GM08714 (cell line): ENCODE measurements around the gene LAMB2.

Source experiments
- H3K4me3 ChIP-seq: fragments of 200-500 bp; sonication (Bioruptor generic); 2 replicates; pipeline ENCODE4 v1.5.1; 2014; ENCODE audit warnings: mild to moderate bottlenecking, low read length, inconsistent platforms
- ZNF274 ChIP-seq: IDR thresholded peaks from 2 replicates; pipeline ENCODE4 v1.6.1; 2012; ENCODE audit warnings: mild to moderate bottlenecking, low read depth, low read length

The LAMB2 gene

GRCh38 chr3:49092938-49093852 lies 39.7 kb downstream of the LAMB2 start:
- peak overlapping the region; percentile 77 for H3K4me3 ChIP-seq
- TF ChIP-seq ZNF274 = no peak

GRCh38 chr3:49081429-49081828 lies 51.4 kb downstream of the LAMB2 start:
- TF ChIP-seq ZNF274 = no peak
- no peak overlapping the region for H3K4me3 ChIP-seq

- TF ChIP-seq ZNF274 = no peak
- H3K4me3 ChIP-seq = no peak overlapping the region
Measured at GRCh38 chr3:49079270-49079669, 53.6 kb downstream of the LAMB2 start.

GRCh38 chr3:49076646-49077045 lies 56.2 kb downstream of the LAMB2 start:
- TF ChIP-seq ZNF274 = no peak
- H3K4me3 ChIP-seq = no peak overlapping the region

- no peak overlapping the region for H3K4me3 ChIP-seq
- TF ChIP-seq ZNF274 = no peak
Measured at GRCh38 chr3:49076116-49076515, 56.7 kb downstream of the LAMB2 start.
